ENCODE measurements around the gene FRZB.

FRZB gene

DNA sequence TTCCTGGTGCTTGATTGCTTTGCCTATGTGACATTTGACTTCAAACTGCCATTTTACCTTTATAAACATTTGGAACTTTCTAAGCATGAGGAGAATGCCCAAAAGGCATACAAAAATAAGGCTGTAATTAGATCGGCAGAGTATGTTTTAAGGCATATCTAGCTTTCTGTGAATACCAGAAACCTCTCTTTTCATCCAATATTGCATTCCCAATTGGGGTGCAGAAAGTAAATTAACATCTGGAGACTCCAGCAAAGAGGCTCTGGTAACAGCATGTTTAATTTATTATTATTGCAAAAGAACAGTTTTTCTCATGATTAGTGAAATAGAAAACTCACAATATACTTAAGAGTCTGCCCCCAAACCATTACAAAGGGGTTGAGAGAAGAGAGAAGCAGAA, 32.1 kb downstream of the FRZB start:
- no peak for DNase-seq (ENCODE audit: low spot score)

DNA sequence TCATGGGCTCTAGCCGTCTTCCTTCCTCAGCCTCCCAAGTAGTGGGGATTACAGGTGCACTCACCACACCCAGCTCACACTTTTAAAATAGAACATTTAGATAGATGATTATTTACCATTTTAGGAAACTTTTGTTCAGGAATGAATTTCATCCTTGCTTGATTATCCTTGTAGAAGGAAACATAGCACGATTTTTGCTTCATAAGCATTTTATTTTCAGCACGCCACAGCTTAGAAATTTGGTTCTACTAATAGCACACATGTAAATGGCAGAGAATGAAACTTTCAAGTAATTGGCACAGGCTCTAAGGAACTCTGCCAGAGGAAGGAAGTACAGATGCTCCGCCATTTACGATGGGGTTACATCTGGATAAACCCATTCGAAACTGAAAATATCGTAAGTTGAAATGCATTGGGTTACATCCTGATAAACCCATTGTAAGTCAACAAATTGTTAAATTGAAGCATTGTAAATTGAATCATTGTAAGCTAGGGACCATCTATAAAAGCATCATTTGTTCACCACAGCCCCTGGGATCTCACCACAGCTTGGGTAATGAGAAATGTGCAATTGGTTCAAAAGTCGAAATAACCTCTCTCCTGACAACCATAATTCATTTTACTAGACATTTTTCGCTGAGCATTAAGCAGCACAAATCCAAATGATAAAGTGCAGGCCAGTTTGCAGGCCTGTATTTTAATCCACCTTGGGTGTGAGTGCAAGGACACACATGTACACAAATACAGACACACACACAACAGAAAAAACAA, 33.2 kb downstream of the FRZB start:
- no peak for DNase-seq (ENCODE audit: low spot score)

DNA sequence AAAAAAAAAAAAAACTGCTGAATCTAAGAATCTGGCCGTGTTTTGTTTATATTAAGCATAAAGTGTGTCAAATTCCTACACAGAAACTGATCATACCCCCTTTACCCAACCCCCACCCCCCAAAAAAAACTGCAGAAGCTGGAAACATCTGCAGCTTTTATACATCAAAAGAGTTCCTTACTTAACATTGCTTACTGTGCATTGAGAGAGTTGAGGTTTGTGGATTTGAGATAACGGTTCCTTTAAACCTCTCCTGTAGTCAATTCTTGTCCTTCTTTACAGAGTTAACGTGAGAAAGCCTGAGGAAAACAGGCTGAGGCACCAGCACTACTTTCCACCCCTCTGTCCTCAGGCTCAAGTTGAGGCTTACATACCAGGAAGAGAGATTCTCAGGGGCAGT, 34.5 kb downstream of the FRZB start:
- no peak for DNase-seq (ENCODE audit: low spot score)

DNA sequence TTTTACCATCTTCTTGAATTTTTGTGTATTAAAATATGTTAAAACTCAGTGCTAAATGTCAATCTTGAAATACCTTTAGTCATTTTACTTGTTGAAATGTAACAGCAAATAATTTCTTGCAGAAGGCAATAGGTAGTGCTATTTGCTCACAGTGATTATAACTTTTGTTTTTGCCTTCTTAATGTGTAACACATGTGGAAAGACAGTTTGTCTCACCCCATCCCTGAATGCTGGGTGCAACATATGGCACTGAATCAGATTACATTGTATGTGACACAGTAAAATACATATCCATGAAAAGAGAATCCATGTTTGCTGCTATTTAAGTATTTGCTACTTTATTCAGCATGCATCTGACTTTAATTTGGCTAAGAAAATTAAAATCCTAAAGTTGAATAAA, 35.3 kb downstream of the FRZB start:
- no peak for DNase-seq (ENCODE audit: low spot score)

DNA sequence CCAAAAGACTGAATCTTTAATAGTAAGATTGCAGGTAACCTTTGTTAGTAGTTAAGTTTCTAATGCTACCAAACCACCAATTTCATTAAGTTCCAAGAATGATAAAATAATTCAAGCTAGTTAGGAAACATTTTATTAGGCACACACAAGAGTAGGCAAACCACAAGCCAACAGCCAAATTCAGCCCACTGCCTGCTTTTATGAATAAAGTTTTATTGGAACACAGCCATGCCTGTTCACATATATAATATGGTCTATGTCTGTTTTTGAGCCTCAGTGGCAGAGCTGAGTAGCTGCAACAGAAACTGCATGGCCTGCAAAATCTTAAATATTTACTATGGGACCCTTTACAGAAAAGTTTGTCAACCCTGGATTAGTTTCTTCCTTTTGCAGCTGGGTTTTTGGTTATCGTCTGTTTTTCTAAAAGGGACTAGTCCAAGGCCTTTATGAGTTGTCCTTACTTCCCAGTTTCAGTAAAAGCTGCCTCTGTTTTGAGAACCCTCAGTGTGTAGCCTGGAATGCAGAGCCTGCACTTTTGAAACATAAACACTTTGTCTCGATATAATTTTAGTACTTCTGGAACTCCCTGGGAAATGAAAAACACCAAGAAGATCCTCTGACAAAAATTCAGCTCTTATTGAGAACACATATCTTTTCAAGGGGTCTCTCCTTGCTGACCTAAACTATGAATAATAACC, 39.1 kb downstream of the FRZB start:
- no peak for DNase-seq (ENCODE audit: low spot score)

DNA sequence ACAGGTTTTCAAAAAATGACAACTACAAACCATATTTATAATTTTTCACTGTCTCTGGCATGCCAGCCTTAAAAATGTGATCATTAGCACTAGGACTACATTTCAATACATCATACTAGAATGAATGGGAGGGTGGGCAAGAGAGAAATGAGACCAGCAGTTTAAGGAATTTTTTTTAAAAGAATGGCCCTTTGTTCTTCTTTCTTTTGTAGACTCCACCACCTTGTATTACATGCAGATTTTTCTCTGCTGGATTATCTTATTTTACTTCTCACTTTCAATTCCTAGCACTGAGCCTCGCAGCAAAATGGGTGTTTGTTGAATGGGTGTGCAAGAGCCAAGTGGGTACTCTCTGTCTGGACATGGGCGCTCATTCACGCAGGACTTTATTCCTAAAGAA, 39.9 kb downstream of the FRZB start:
- DNase-seq (ENCODE audit: low spot score) = no peak

DNA sequence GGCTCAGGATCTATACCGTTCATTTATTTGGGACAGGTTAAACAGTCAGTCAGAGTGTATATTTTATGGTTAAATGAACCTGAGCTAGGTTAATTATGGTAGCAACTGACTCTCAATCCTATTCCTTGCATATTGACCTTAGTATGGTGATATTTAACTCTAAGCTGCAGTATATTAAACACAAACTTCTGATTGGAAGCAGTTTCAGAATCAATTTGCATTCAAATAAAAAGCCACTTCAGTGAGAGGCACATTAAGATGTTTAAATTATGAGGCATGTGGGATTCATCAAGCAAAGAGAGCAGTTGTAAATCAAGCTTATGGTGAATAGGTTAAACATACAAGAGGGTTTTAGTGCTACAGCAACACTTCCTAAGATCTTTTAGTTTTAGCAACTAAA, 40.4 kb downstream of the FRZB start:
- no peak for DNase-seq (ENCODE audit: low spot score)

DNA sequence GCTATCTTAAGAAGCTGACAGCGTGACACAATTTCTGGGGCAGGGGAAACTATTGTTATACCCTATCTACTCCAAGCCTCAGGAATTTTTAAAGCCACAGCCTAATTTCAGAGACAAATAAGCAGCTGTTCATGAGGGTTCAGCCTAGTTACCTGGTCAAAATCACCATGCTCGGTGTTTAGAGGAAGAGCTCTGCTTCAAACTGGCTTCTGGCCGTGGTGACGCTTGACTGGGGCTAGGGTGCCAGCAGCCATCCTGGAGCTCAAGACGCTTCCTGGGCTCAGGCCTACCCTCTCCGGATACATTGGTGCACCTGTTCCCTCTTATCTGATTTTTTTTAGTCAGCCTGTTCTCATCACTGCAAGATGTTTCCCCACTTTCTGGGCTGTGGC, 41.7 kb downstream of the FRZB start:
- DNase-seq (ENCODE audit: low spot score) = no peak

DNA sequence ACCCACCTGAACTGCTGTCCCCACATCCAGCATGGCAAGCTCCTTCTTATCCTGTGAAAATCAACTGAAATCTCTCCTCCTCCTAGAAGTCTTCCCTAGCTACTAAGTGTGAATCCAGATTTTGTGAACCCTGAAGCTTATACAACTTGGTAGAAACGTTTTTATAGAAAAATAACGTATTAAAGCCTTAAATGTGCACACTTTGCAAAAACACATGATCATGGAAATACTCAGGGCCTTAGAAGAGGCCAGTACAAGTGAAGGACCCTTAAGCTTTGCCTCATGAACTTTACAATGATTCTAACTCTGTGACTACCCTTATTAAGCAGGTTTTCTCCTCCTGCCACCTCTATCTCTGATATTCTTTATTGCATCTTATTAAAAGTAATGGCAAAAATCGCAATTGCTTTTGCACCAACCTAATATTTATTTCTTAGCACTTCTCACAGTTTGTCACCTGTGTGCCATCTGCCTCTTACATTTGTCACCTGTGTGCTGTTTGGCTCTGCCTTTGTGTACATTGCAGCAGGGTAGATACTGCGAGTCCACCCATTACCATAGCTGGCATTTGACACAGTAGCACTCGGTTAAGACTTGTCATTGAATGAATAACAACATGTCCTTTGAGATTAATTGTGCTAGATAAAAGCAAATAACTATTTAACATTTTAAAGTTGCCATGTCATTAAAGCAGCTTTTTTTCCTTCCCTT, 42.2 kb downstream of the FRZB start:
- DNase-seq (ENCODE audit: low spot score) = no peak

DNA sequence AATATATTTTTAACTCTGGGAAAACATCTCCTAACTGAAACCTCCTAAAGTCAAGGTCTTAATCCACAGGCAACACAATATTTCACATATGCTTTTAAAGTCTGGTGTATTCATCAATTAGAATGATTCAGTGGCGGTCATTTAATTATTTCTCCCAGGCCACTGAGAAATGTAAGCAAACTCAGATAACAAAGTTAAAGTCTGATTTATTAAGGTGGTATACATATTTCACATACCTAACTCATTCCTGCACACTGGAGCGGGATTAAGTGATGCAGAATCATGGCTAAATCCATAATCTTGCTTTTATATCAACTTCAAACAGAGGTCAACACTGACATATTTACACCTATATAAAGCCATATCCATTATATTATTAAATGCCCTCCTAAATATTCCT, 43.7 kb downstream of the FRZB start:
- no peak for DNase-seq (ENCODE audit: low spot score)

DNA sequence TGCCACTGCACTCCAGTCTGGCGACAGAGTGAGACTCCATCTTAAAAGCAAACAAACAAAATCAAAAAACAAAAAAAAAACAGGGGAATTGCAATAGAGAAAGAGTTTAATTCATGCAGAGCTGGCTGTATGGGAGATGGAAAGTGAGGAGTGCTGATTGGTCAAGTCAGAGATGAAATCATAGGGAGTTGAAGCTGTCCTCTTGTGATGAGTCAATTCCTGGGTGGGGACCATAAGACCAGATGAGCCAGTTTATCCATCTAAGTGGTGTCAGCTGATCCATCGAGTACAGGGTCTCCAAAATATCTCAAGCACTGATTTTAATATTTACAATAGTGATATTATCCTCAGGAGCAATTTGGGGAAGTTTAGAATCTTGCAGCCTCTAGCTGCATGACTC, 45.3 kb downstream of the FRZB start:
- DNase-seq (ENCODE audit: low spot score) = no peak

DNA sequence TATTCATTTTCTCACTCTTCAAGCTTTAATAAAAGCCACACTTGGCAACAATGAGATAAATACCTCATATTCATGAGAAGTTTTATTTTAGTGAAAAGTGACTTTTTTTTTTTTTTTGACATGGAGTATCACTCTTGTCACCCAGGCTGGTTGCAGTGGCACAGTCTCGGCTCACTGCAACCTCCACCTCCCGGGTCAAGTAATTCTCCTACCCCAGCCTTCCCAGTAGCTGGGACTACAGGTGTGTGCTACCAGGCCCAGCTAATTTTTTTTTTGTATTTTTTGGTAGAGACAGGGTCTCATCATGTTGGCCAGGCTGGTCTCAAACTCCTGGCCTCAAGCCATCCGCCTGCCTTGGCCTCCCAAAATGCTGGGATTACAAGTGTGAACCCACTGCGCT, 47.0 kb downstream of the FRZB start:
- DNase-seq (ENCODE audit: low spot score) = no peak

DNA sequence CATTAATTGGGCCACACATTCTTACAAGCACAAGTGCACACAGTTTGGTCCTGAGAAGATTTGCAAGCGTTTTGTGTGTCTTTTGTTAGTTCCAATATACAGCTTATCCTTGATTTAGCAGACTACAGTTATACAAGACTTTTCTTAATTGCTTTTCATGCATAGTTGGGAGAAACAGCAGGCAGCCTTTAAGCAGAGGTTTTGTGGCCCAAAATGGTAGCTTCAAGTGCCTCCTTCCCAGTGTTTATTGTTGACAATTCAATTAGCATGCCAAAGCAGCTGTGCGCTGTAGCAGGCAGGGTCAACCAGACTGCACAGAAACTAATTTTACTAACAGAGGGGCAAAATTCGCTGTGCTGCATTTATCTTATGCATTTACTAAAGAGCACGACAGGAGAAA, 47.5 kb downstream of the FRZB start:
- DNase-seq (ENCODE audit: low spot score) = no peak

DNA sequence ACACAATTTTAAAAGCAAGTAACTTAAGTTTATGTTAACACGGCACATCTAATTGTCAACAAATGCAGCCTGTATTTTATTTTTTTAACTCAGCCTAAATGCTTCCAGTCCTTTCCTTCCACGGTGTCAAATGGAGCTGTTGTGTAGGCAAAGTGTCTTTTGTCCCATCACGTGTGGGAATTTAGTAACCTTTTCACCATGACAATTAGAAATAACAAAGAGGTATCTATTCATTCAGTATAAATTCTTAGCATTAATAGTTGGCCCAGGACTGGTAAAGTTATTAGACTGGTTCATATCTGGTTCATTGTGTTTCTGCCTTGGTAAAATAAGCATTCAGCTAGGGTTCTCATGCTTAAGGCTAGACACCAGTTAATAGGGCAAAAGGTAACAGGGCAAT, 47.9 kb downstream of the FRZB start:
- no peak for DNase-seq (ENCODE audit: low spot score)

DNA sequence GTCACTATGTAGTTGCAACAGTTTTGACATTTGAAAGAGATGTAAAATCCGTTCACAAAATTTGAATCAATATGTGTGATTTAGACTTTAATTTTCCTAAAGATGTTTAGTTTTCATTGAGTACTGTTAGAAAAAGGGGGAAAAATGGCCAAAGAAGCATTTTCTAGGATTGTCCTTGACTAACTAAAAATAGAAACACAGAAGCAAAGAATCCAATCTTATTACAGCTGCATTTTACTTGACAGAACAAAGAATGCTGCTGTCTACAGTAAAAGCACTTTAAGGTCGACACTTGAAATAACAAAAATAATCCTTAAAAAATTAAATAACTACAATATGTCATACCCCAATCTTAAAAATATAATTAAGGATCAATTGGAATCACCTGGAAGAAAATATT, 48.9 kb downstream of the FRZB start:
- no peak for DNase-seq (ENCODE audit: low spot score)

DNA sequence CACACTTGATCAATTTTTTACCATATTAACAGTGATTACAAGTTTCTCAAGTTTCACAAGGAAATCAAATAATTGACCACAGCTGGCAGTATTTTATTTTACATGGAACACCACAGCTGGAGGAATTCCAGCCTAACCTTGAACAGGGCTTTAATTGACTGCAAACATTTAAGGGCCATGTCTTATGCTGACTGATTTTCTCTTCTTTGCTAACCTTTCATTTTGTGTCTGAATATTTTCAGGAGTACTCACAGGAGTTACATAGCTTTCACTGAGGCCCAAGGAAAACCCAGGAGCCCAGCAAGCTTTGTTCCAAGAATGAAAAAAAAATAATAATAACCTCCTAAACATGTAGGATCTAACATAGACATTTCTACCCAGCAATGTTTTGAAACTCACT, 49.6 kb downstream of the FRZB start:
- DNase-seq (ENCODE audit: low spot score) = no peak

DNA sequence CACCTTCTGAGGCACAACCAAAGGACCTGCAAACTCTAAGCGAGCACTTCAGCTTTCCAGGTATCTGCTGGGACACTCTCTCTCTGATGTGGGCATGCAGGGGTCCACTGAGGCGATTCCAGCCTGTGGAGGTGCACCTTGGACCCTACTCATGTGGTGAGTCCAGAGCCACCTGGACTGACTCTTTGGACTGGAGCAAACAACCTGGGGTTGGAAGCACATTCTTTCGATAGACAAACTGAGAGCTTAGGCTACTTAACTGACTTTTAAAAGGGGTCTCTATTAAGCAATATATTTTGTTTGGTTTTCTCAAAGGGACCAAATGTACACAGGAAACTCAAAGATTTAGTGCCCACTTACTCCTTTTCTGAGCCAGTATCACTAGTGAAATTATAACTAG, 51.6 kb downstream of the FRZB start:
- no peak for DNase-seq (ENCODE audit: low spot score)

DNA sequence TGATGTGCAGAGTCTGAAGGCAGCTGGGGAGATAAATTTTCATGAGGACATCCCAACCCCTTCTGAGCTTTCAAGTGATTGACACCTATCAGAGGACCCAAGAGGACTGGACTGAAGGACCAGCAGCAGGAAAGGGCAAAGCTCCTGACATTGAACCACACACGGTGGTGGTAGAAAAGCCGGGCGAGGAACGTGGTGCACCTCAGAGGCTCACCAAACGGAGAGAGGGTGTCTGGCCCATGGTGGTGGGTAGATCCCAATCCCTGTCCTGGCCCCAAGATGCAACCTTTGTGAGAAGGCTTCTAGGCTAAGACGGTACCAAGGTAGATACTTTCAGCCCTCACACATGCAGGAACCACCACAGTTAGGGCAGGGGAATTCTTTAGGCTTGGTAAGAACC, 52.1 kb downstream of the FRZB start:
- no peak for DNase-seq (ENCODE audit: low spot score)

DNA sequence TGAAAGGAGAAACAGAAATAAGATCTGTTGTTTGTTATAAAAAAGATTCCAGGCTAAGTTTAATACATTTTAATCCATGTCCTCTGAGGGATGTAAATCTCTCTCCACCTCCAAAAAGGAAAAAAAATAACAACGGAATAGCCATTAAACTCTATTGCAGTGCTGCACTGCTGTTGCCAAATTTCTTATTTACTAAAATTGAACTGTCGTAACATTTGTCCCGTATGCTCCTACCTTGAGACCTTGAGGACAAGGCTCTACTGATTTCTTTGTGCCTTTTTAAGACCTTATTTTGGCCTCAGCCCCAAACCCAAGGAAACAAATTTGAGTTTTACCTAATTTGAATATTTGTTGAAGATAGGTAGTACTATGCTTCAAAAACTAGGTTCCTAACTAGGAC, 56.4 kb downstream of the FRZB start:
- no peak for DNase-seq (ENCODE audit: low spot score)

DNA sequence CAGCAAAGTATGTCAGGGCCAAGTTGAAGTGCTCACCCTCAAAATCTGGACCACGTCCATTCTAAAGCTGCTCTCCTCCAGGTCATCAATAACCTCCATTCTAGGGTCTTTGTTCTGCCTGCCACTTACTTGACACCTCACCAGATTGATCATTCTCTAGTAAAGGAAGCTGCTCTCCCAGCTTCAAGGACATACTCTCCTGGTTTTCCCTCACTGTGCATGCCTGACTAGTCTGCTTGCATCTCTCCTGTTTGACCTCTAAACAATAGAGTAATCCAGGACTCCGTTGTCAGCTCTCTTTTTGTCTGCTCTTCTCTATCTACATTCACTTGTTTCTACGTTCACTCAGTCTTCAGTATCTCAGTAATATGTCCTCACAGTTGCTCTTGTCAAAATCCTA, 59.1 kb downstream of the FRZB start:
- no peak for DNase-seq (ENCODE audit: low spot score)

DNA sequence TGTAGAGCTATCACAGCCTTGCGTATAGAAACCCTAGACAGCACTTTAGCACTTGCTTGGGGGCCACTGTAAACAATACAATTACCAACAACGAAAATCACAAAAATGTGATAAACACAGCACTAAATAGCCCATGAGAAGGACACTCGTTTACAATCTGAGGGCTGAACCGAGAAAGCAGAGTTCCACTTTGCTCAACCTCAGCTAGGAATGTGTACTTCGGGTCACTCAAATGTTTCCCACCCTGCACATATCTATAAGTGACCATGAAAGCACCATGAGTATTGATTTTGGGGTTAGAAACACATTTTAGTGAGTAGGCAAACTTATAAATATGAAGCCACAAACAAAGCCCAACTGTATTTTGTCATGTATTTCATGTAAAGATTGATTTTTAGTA, 62.3 kb downstream of the FRZB start:
- no peak for DNase-seq (ENCODE audit: low spot score)

DNA sequence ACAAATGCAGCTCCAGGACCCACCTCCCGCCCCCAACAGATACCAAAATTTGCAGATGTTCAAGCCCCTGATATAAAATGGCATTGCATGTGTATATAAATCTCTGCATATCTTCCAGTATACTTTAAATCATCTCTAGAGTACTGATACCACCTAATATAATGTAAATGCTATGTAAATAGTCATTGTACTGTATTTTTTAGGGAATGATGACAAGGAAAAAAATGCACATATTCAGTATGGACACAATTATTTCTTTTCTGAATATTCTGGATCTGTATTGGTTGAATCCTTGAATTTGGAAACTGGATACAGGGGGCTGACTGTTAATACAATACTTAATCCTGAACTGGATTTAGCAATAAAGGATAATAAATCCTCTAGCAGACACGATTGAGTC, 67.7 kb downstream of the FRZB start:
- no peak for DNase-seq (ENCODE audit: low spot score)

DNA sequence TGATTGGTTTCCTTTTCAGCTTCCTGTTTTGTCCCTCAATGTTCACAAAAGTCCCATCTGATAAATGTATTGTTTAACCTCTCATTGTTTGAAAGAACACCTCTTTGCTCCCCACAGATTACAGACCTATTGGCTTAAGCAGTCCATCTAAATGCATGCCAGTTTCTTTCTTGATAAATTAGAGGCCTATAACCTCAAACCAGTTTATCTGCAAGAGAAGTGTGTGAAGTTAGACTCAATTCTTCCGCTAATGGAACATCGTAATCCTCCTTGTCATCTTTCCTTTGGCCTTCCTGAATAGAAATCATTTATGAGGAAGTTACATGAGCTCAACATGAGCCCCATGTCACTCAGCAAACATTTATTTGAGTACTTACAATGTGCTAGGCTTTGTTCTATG, 74.0 kb downstream of the FRZB start:
- no peak for DNase-seq (ENCODE audit: low spot score)
